ENCODE results near the gene AKNA.

DNA sequence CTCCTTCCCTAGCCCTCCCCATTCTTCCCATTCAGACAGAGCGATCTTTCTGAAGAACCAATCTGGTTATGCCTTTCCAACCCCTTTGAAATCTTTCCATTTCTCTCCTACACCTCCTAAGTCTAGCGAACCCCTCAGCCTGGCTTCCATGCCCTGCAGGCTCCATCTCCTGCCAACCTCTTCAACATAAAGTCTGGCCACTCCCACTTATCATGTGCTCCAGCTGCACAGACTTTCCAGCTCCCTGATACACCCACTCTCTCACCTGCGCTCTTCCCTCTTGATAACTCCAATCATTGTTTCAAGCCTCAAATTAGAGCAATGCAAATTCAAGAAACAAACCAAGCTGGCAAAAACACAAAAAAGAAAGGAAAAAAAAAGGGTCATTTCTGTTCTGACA is 68.6 kb downstream of the AKNA start:
- TF ChIP-seq POLR2A (IDR thresholded peaks at IDR 0.05), result no peak
- TF ChIP-seq, protein P1, sequence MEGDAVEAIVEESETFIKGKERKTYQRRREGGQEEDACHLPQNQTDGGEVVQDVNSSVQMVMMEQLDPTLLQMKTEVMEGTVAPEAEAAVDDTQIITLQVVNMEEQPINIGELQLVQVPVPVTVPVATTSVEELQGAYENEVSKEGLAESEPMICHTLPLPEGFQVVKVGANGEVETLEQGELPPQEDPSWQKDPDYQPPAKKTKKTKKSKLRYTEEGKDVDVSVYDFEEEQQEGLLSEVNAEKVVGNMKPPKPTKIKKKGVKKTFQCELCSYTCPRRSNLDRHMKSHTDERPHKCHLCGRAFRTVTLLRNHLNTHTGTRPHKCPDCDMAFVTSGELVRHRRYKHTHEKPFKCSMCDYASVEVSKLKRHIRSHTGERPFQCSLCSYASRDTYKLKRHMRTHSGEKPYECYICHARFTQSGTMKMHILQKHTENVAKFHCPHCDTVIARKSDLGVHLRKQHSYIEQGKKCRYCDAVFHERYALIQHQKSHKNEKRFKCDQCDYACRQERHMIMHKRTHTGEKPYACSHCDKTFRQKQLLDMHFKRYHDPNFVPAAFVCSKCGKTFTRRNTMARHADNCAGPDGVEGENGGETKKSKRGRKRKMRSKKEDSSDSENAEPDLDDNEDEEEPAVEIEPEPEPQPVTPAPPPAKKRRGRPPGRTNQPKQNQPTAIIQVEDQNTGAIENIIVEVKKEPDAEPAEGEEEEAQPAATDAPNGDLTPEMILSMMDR (IDR thresholded peaks at IDR 0.05), result no peak
